GM21447 (cell line): ENCODE results near the gene SCYGR1.
"Not testable (repeated sequence)": the region's sequence is repeated elsewhere in the genome, so short reads cannot be mapped to it uniquely, and the experiment has no call there.

ENCODE experiments used
- ATAC-seq: cut with Tn5 transposase; IDR thresholded peaks from one replicate; pipeline ENCODE4 v1.9.1; 2021; ENCODE audit not compliant: unreplicated experiment

Gene SCYGR1

DNA sequence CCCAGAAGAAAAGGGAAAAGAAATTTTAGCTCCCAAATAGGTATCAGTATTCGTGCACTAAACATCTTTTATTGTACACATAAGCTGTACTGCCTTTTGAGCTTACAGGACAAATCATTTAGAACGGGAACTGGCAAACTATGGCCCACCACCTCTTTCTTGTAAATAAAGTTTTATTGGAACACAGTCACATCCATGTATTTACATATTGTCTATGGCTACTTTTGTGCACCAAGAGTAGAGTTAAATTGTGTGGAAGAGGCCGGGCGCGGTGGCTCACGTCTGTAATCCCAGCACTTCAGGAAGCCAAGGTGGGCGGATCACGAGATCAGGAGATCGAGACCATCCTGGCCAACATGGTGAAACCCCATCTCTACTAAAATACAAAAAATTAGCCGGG is 14.4 kb downstream of the SCYGR1 start:
- ATAC-seq, result no peak

GRCh38 chr2:227370791-227371312 is 16.9 kb downstream of the SCYGR1 start:
- ATAC-seq, result no peak

- no peak for ATAC-seq
Measured at GRCh38 chr2:227370092-227370491, 17.7 kb downstream of the SCYGR1 start.

GRCh38 chr2:227368574-227368973 is 19.2 kb downstream of the SCYGR1 start:
- ATAC-seq, result no peak

DNA sequence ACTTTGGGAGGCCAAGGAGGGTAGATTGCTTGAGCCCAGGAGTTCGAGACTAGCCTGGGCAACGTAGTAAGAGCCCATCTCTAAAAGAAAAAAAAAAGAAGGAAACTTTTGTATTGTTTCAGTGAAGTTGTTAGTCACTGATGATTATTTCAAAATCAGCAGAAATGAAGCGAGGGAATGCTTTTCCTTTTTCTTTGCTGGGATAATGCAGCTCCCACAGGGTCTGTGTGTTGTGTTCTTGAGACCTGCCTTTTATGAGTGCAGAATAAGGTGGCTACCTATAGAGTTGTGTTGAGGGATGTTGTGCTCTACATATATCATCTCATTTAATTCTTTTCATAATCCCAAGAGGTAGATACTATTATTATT is 20.3 kb downstream of the SCYGR1 start:
- ATAC-seq, result no peak

DNA sequence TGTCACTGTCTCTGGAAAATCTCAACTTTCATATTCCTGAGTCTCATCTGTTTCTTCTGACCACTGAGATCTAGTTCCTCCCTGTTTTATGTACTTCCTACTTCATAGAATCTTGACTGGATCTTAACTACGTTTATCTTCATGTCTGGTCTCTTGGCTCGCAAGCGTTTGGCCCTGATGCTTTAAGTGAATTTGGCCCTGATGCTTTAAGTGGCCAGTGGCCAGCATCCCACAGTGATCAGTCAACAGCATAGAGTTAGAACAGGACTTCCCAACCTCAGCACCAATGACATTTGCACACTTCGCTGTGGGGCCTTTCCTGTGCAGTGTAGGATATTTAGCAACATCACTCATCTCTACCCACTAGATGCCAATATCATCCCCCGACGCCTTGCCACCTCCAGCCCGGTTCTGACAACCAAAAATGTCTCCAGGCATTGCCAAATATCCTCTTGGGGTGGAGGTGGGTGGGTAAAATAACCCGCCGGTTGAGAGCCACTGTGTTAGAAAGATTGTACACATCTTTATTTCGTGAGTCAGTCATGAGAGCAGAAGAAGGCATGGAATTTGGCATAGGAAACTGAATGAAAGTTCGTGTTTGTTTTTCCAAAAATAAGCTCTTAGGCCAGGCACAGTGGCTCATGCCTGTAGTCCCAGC is 20.9 kb downstream of the SCYGR1 start:
- ATAC-seq, result no peak

DNA sequence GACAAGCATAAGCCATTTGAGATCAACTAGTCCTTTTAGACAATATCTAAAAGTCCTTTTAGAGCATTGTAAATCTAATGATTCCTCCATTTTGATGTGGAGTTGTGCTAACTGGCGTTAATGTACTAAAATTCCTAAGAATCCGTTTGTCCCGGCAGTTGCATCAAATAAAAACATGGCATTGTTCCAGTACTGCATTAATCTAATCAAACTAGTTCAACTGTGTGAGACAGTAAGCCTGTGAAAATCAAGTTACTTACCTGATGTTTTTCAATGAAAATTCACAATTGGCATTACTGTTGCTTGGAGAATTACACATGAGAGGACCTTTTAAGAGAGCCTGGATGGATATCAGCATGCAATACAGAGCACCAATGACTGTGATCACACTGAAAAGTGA is 21.9 kb downstream of the SCYGR1 start:
- no peak for ATAC-seq

DNA sequence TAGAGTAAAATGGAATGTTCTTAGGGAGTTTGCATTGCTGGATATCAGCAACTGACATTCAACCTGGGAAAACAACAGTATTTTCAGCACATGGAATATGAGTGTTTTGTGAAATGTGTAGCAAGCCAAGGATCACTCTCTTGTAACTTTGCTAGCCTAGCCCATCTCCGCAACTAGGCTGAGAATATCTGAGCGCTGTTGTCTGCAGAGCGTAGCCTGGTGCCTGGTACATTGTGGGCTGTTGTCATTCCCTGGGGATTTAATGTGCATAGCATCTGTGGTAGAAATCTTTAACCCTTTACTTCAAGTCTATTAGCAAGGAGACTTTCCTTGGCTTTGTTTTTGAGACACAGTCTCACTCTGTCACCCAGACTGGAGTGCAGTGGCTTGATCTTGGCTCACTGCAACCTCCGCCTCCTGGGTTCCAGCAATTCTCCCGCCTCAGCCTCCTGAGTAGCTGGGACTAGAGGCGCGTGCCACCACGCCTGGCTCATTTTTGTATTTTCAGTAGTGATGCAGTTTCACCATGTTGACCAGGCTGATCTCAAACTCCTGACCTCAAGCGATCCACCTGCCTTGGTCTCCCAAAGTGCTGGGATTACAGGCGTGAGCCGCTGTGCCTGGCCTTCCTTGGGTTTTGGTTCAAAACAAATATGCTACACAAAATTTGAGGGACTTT is 23.0 kb downstream of the SCYGR1 start:
- ATAC-seq, result not testable (repeated sequence)

DNA sequence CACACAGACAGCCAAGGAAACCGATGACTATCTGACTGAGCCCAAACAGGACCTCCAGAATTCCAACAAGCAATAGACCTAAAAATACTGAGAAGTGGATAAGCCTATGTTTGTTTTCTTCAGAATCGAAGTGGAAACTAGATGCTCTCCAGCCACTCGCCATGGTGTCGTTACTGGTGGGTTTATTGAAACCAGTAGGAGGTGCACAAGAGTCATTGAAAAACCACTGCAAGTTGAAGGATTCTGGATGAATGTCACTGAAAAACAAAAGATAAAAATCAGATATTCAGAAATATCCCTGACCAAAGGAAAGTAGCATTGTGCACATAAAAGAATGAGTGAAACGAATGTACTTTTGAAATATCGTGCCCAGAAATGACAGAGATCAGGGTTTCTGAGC is 24.0 kb downstream of the SCYGR1 start:
- no peak for ATAC-seq

GRCh38 chr2:227360351-227360750 is 27.4 kb downstream of the SCYGR1 start:
- ATAC-seq, result no peak

DNA sequence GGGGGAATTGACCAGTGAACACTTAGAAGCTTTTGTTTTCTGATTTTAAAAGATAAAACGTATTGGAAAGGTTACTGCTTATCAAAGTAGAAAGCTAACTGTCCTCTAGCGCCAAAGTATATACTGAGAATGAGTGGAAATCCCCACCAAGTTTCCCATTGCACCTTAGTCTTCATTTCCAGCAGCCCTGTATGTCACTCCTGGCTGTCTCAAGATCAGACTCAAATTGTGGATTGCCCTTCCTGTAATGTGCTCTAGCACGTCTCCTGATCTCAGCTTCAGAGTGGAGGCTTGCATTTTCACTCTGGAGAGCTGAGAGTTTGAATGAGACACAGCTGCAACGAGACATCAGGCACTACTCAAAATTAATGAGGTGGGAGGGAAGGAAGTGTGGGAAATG is 36.1 kb downstream of the SCYGR1 start:
- peak; percentile 81 for ATAC-seq

GRCh38 chr2:227349989-227350612 is 37.6 kb downstream of the SCYGR1 start:
- no peak for ATAC-seq

DNA sequence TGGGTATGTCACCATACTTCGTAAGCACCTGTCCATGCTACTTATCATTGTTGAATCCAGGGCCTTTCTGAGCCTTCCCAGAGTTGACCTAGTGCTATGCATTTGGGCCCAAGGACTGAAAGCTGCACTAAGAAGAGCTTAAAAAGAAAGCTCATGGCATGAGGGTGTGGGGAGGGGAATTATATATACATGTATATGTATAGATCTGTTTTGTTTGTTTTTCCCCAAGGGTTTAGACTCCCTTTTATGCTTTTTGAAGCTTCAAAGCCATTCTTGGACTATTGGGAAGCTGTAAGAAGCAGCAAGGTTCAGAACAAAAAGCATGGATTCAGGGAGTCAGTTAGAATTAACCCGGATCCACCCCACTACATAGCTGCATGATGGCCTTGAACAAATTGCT is 39.4 kb downstream of the SCYGR1 start:
- no peak for ATAC-seq

- no peak for ATAC-seq
Measured at GRCh38 chr2:227347117-227347516, 40.6 kb downstream of the SCYGR1 start.

DNA sequence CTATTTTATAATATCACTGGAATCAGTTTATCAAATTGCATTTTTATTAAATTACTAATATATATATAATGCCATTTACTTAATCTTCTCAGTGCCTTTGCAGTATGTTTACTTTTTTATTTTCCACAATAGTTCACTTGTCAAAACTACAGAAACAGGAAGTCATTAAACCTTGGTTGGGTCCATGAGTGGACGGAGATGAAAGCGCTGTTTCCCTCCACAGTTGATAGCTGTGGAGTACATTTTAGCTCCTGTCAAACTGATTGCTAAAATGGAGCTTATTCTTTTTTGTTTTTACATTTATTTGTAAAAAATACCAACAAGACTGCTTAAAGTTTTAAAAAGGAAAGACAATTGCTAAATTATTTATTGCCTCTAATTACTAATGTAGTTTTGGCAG is 43.5 kb downstream of the SCYGR1 start:
- no peak for ATAC-seq

GRCh38 chr2:227341553-227341952 is 46.2 kb downstream of the SCYGR1 start:
- no peak for ATAC-seq

DNA sequence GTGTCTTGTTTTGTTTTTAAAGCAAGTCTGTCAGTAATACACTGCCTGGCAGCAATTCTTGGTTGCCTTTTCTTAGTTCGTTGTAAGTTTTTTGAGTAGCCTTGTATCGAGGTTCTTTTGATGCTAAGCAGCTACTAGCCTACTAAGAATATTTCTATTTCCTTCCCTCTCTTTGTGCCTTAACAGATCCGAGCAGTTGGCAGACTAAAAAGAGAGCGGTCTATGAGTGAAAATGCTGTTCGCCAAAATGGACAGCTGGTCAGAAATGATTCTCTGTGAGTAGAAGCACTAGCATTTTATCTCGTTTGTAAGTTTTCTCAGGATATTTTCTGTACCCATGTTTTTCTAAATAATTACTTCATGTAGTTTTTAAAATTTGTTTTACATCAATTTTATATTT is 47.6 kb downstream of the SCYGR1 start:
- no peak for ATAC-seq

DNA sequence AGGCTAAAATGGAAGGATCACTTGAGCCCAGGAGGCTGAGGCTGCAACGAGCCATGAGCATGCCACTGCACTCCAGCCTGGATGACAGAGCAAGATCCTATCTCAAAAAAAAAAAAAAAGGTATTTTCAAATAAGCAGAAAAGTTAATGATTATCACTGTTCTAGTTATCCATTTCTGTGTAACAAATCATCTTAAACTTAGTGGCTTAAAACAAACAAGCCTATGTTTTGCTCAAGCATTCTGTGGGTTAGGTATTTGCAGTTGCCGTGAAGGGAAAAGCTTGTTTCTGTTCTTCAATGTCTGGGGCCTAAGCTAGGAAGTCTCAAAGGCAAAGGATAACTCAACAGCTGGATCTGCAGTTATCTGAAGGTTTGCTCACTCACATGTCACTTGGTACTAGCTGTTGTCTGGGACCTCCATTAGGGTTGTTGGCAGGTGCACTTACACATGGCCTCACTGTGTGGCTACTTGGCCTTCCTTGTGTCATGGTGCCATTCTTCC is 48.6 kb downstream of the SCYGR1 start:
- no peak for ATAC-seq
